Measurements from ENCODE around the gene IP6K3.

Gene IP6K3

GRCh38 chr6:33679761-33680160 lies 66.9 kb downstream of the IP6K3 start:
- DNase-seq (ENCODE audit: low read depth): no peak
- no peak for TF ChIP-seq CTCF (IDR thresholded peaks at IDR 0.05; ENCODE audit: control insufficient read depth, insufficient read depth, low read depth, low read length, missing control alignments)

GRCh38 chr6:33678932-33679490 lies 67.7 kb downstream of the IP6K3 start:
- H3K4me3 ChIP-seq (ENCODE audit: control insufficient read depth, low read depth, low read length): no peak overlapping the region
- no peak for TF ChIP-seq CTCF (IDR thresholded peaks at IDR 0.05; ENCODE audit: control insufficient read depth, insufficient read depth, low read depth, low read length, missing control alignments)
- DNase-seq (ENCODE audit: low read depth): no peak

More at GRCh38 chr6:33679761-33680160, 66.9 kb downstream of the IP6K3 start:
- H3K4me3 ChIP-seq (ENCODE audit: control insufficient read depth, low read depth, low read length): no peak overlapping the region

GRCh38 chr6:33678233-33678931 lies 68.3 kb downstream of the IP6K3 start:
- no peak for DNase-seq (ENCODE audit: low read depth)
- no peak overlapping the region for H3K4me3 ChIP-seq (ENCODE audit: control insufficient read depth, low read depth, low read length)
- TF ChIP-seq CTCF (IDR thresholded peaks at IDR 0.05; ENCODE audit: control insufficient read depth, insufficient read depth, low read depth, low read length, missing control alignments): no peak

GRCh38 chr6:33677689-33678088 lies 69.0 kb downstream of the IP6K3 start:
- TF ChIP-seq CTCF (IDR thresholded peaks at IDR 0.05; ENCODE audit: control insufficient read depth, insufficient read depth, low read depth, low read length, missing control alignments): no peak
- no peak overlapping the region for H3K4me3 ChIP-seq (ENCODE audit: control insufficient read depth, low read depth, low read length)
- DNase-seq (ENCODE audit: low read depth): no peak

GRCh38 chr6:33677143-33677660 lies 69.5 kb downstream of the IP6K3 start:
- no peak overlapping the region for H3K4me3 ChIP-seq (ENCODE audit: control insufficient read depth, low read depth, low read length)
- no peak for TF ChIP-seq CTCF (IDR thresholded peaks at IDR 0.05; ENCODE audit: control insufficient read depth, insufficient read depth, low read depth, low read length, missing control alignments)
- no peak for DNase-seq (ENCODE audit: low read depth)

GRCh38 chr6:33676416-33677142 lies 70.1 kb downstream of the IP6K3 start:
- DNase-seq (ENCODE audit: low read depth): no peak
- TF ChIP-seq CTCF (IDR thresholded peaks at IDR 0.05; ENCODE audit: control insufficient read depth, insufficient read depth, low read depth, low read length, missing control alignments): no peak
- H3K4me3 ChIP-seq (ENCODE audit: control insufficient read depth, low read depth, low read length): no peak overlapping the region
